GM21529 (cell line): ENCODE measurements around the gene ERC2.
A peak's percentile ranks its signal among the peaks of the same experiment; 100 is the strongest.

Experiments
- ATAC-seq: cut with Tn5 transposase; IDR thresholded peaks from one replicate; pipeline ENCODE4 v1.9.1; 2021; ENCODE audit not compliant: unreplicated experiment

Gene ERC2

DNA sequence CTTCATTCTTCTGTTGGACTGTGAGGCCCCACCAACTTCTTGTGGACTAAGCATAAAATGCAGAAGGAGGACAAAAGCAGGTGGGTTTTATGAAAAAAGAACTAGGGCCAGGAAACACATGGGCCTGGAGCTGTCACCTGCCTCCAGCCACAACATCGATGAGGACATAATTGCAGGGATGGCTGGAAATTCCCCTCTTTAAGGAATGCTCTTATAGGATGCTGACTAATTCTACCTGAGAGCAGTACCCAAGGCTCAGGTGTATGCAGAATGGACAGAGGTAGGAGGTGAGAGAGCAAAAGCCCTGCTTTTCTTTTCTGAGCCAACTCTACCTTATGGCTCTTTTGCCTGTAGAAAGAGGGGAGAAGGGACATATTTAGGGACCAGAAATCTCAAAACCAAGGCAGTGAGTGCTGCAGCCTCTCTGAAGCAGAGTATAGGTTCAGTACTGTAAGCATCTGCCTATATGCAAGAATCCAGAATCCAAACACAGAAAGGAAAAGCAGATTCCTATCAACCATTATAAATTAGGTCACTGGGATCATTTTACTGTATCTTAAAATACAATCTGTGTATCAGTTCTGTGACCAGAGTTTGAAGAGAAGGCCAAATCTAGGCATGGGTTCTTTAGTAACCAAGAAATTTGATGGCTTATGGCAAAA lies 775.8 kb downstream of the ERC2 start:
- ATAC-seq: no peak

DNA sequence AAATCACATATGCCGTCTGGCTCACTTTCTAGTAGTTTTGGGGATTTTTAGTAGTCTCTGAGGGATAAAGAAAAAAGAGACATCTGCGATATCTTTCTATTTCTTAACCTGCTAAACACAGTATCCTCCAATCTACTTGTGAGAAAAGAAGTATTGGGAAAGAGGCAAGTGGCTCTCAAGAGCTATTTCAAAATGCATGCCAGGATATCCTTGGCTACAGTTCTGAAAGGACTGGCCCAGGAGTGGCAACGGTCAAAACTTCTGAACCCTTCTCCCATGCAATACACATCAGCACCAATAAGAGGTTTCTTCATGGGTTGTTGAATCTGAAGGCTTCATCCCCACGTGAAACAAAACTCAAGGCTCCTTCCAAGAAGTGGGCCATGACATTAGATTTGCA lies 777.1 kb downstream of the ERC2 start:
- peak; percentile 9 for ATAC-seq

DNA sequence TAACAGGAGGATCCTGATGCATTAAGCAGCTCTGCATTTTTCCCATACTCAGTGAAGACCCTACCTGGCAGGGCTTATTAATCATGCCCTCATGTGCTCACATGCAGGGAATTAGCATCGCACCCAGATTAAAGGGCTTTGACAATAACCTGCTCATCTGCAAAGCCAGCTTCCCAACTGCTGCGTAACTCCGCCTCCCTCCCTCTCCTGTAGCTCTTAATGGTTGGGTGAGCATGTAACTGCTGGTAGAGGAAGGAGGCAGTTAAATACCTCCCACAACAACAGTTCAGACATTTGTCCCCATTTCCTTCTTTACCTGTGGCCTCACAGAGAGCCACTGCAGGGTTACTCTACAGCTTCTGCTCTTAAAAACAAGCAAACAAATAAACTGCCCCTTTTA lies 777.5 kb downstream of the ERC2 start:
- peak; percentile 86 for ATAC-seq

DNA sequence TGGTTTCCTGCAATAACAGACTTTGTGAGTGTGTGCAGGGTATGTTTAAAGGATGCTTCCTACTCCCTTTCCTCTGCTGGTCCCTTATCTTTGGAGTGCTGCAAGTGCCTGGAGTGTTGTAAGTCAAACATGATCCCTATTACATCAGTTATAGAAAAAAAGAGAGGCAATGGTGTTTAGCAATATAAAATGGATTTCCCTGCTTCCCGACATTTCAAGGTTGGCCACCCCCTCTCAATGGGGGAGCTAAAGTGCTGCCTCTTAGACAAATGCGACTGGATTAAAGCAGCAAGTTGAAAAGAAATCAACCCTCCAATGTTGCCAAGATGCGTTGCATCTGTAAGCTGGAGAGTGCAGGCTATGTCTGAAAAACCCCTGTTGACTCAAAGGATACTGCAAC lies 778.1 kb downstream of the ERC2 start:
- no peak for ATAC-seq

DNA sequence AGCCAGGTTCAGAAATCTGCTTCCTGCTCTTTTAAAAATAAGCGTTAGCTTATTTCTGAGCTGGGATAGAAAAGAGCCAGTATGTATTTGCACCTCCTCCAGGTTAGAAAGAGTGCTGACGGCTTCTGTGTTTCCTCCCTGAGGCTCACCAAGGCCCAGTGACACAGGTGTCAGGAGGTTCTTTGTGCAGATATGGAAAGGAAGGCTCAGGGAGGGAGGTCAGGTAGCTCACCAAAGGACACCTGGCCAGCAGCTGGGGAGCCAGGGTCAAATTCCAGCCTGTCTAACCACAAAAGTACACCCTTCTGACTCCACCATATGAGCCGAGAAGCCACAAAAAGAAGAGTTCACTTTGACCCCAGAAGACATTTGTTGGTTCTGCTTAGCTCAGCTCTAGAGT lies 780.1 kb downstream of the ERC2 start:
- ATAC-seq: no peak

DNA sequence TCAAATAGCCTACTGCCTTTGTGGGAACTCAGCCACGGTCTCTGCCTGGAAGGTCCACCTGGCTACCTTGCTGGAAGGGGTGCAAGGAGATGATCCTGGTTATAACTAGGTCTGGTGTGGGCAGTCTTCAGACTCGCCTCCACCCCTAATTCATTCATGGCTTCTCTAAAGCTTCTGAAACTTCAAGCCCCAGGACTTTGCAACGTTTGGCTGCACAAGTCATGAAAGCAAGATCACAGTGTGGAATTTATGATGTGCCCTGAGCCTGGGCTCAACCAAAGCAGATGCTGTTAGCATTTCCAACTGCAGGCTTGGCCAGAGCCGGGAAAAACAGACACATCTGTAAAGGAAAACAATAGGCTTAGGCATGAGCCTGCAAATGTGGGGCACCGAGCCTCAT lies 780.7 kb downstream of the ERC2 start:
- ATAC-seq: peak; percentile 33

DNA sequence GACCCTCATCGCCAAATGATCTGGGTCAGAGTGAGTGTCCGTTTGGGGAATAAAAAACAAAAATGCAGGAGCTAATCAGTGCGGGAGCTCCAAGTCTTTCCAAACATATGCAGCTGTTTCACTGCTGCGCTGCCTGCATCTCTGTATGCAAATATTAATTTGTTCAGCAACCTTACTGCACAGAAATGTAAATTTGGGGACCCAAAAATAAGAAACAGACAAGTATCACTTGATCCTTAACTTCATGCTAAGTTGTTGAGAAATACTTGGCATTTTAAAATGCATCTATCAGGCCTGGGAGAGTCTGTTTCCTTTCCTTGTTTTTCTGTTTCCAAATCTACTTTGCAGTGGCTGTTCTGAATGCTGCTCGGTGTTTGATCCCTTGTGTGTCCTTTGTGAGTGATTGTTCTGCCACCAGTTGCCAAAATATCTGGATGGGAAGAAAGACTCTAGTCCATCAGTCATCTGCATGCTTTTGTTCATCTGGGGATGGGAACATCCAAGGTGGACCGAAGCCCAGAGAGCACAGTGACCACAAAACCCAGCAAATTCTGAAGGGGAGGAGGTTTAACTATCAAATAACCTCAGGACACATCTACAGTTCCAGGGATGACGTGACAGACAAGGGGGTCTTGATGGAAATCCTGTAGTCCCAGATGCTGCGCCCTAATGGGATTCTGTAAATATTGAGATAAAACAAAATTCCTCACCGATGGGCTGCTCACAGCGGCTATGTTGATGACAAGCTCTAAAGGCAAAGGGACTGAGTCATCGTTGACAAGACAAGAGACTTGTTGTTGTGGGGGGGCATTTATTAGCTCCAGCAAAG lies 781.6 kb downstream of the ERC2 start:
- ATAC-seq: no peak

DNA sequence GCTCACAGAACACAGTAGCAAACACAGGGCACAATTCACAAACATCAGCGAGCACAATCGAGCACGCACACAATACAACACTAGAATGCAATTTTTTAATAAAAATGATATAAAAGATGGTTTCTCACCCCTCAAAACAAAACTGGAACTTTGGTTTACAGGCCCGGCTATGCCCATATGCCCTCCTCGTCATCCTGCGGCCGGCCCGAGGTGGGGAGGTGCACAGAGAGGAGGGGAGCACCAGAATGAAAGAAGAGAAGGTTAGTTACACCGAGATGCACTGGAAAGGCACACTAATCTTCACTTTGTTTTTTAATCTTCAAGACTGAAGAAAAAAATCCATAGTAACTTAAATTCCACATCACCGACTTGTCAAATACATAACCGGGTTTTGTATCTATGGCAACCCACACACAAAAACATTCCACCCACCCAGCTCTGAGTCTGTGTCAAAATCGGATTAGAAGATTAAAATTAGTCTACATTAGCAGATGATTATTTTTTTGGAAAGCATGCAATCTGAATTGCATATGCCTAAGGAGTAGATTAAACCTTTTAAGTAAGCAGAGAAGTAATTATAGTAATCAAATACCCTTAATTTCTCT lies 784.5 kb downstream of the ERC2 start:
- ATAC-seq: no peak

DNA sequence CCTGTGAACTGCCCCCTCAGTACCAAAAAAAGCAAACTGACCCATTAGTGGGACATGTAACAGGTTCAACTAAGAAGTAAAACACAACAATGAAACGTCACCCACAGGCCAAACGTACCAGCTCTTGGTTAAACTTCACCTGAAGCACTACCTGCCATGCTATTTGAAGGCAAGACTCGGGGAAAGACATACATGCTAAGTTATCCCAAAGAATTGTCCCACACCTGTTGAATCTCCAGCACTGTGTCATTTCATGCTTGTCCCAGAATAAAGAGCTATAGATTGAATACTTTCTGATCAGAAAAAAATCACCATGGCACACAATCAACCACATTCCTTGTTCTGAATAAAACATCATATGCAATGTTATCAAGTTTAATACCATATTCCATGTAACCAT lies 785.8 kb downstream of the ERC2 start:
- ATAC-seq: no peak

DNA sequence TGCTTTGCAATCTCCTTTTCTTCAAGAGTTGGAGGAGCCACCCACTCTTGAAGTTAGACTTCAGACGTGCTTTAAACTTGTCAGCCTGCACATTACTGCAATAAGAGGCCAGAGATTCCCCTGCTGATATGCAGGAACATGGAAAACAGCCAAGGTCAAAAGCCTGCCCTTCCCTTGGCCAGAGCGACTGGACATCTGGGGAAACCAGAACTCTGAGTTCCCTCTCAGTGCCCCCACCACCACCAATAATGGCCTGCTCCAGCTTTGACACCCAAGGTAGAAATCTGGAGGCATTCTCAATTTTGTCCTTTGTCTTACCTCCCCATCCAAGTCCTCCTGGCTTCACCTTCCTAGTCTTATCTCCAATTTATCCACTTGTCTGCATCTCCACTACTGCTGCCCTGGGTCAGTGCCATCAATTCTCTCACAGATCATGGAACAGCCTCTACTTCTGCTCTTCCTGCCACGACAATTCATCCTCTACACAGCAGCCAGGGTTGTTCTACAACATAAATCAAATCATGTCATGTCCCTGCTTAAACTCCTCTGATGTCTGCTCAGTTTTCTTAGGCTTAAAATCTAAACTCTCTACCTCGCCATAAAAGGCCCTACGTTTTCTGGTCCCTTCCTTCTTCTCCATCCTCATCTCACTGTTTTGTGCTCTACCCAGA lies 789.6 kb downstream of the ERC2 start:
- no peak for ATAC-seq

DNA sequence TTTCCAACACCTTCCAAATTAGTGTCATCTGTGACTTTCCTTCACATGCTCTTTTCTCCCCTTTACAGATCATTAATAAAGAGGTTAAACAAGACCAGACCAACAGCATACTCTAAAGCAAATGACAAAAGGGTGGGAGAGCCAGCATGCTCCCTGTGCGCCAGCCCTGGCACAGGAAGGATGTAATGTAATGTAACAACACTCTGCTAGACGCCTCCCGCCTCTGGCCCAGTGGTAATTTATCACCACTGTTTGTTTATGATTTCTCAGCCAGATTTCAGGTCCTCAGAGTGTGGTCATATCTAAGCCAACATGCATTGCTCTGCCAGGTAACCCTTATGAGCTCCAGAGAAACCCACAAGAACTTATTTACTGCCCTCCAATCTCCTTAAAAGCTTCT lies 791.6 kb downstream of the ERC2 start:
- no peak for ATAC-seq

DNA sequence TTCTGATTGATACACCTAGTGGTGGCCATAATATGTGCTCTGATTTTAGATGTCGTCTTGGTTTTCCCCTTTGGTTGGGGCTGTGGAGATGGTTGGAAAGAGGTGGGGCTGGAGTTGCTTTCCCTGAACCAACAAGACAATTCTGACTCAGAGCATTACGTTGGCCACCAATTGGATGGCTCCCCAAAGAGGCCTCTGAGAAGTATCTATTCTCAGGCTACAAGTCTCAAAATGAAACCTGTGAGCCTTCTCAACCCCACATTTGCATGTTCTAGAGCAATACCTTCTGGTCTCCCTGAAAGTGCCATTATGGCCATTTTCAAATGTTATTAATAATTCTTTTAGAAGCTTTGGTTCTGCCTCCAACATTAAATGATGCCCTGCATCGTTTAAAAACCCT lies 792.8 kb downstream of the ERC2 start:
- ATAC-seq: peak; percentile 99

DNA sequence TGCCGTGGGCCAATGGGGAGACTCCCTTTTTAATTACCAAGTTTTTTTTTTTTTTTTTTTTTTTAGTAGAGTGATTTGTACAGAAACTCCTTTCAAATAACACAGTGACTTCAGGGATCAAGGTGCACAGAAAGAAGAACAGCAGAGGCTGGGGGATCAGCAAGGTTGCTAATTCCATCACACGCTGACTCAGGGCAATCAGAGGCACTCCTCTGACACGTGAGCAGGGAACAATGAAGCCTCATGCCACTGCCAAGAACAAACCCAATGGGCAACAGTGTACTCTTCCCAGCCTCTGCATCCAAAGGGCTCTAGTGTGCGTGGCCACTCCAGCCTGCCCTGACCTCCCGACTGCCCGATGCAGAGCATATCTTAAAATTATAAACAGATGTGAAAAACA lies 794.5 kb downstream of the ERC2 start:
- ATAC-seq: no peak

DNA sequence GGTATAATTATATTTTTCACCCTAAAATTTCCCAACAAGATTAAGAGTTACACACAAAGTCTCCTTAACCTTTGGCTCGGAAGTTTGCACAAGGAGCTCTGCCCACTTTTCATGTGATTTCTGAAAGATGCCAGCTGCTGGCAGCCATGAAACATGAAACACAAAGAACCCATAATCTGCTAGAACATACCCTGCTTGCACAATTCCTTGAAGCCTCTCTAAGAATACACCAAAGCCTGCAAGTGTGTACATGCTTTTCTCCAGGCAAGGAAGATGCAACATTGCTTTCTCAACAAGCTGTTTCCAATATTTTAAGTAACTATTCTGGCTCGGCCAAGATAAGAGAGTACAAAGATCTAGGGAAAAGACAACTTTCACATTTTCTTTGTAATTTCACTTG lies 799.1 kb downstream of the ERC2 start:
- no peak for ATAC-seq

DNA sequence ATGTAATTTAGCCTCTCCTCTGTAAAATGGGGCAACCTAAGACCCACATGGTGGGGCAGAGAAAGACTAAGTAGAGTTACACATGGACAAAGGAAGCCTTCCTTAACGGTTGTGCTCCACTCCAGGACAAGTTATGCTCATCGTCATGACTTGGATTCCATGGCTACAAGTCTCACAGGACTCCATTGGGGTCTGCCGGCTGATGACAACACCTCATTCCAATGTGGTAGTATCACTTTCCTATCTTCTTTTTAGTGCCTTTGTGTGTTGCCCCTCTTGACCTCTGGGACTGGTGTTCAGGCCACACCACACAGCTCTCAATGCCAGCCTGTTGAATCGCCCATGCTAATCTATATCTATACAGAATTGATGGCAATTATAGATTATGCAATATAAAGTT lies 799.9 kb downstream of the ERC2 start:
- ATAC-seq: no peak

DNA sequence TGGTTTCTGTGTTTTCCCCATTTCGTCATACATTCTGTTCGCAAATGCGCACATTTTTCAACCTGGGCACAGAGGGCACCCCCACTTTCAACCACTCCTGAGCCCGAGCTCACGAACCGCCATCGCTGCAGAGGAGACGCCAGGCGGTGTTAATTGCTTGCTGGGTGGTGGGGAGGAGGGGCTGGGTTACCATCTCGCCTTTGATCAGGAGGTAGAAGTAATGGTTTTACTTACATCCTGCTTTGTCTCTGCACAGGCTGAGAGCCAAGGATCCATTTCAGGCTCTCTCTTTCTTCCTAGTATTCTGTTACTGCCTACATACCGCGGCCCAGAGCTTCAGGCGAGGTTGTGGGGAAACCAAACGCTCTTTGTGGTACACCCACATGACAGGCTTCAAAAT lies 803.9 kb downstream of the ERC2 start:
- no peak for ATAC-seq

DNA sequence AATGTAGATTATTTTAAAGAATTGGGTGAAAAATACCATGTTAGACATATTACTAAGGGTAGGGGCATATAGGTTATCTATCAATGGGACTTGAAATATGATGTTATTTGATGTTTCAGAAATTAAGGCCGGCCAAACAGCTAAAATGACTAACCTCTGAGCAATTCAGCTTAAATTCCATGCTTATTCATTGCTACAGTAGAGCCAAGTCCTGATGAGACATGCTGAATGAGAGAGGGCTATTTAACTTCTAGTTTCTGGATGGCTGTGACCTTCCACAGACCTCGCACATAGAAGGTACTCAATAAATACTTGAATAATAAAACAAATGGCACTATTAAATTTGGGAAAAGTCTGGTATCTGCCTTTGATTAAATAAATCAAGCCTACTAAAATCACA lies 805.6 kb downstream of the ERC2 start:
- no peak for ATAC-seq

DNA sequence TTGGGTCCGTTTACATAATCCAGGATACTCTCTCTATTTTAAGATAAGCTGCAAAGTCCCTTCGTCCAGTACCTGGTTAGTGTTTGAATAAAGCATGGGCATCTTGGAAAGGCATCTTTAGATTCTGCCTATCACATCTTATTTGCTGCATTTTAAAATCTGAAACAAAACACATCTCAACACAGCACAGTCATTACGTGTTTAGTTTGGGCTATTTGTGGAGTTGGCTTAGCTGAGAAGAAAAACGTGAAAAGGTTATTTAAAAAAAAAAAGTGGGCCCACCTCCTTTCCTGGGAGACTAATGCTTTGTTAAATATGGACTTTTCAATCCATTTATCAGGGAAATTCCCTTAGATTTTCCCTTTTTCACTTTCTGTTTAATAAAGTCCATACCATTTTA lies 806.7 kb downstream of the ERC2 start:
- no peak for ATAC-seq

DNA sequence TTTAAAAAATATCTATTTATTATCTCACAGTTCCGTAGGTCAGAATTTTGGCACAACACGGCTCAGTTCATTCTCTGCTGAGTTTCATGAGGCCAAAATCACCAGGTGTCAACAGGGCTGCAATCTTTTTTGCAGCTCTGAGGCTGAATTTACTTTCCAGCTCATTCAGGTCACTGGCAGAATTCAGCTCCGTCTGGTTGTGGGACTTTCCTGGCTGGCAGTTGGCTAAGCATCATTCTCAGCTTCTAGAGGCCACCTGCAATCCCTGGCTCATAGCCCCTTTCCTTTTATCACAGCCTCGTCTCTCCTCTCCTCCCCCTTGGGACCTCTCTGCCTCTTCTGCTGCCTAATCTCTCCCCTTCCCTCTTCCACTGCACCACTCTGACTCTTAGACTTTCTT lies 807.1 kb downstream of the ERC2 start:
- ATAC-seq: peak; percentile 54

DNA sequence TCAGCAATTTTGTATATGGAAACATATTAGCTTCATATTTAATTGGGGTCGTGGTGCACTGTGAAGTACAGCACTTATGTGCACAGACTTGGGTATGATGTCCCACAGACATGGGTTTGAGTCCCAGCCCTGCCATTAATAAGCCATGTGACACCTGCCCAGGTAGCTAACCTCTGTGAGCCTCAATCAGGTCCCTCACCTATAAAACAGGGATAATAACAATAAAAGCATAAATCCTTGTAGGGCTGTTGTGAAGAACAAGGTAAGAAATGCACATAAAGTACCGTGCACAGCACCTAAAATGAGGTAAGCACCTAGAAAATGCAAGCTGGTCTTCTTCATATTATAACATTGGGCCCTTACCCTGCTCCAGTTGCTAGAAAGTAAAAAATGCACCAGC lies 807.6 kb downstream of the ERC2 start:
- no peak for ATAC-seq

DNA sequence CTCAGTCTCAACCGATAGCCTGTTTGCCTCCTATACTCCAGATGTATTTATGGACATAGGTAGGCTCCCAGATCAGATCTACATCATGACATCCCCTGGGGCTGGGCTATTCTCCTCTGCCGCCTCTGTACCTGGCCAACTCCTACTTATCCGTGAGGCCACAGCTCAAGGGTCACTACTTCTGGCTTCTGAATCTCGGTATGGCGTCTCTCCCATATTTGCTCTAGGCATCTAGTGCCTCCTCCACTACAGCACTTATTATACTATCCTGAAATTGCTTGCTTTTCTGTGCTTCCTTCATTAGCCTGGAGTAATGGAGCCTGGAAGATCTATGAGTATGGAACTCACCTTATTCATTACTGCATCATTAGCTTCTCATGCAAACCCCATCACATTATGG lies 808.6 kb downstream of the ERC2 start:
- no peak for ATAC-seq
